ENCODE measurements around the gene STYXL2.
A peak's percentile ranks its signal among the peaks of the same experiment; 100 is the strongest.

STYXL2 gene

GRCh38 chr1:167093846-167094516 lies at the start of gene STYXL2:
STYXL2 (plus strand) TSS chr1:167094075; CDS start chr1:167094850, 775 bp downstream.
- no peak for DNase-seq

DNA sequence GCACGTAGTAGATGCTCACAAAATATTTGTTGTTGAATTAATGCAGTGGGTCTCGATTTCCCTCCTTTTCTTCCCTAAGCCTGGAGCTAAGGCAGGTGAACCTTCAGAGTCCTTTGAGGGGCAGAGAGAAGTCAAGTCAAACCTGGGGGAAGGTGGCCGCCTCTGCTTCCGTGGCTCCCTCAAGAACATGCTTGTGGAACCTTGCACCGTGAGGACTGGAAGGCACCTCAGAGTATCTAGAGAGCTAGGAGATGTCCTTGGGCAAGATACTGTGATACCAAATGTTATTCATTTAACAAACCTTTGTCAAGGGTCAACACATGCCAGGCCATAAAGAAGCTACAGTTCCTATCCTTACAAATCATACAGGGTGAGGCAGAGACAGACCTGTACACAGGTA lies 42.0 kb upstream of the STYXL2 start:
- no peak for DNase-seq

GRCh38 chr1:167052389-167052788 lies 41.5 kb upstream of the STYXL2 start:
- no peak for DNase-seq

DNA sequence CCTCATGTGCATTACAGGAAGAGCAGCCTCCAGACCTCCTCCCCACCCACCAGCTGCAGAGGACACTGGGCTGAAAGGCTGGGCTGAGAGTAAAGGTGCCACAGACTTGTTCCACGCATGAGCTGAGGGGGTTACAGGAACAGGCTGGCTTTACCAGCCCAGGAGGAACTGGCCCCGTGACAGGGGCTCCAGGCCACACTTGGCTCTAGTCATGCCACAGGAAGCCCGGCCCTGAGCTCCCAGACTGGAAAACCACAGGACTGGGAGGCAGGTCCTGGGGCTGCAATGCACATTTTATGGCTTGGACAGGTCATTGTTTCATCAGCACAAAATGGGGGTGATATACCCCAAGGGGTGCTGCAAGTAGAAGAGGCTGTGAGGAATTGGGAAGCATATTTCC lies 39.3 kb upstream of the STYXL2 start:
- no peak for DNase-seq

GRCh38 chr1:167054946-167055630 lies 38.8 kb upstream of the STYXL2 start:
- DNase-seq: no peak

GRCh38 chr1:167056529-167057231 lies 37.2 kb upstream of the STYXL2 start:
- DNase-seq: no peak

GRCh38 chr1:167057241-167057688 lies 36.6 kb upstream of the STYXL2 start:
- no peak for DNase-seq

- peak; percentile 58 to 67 for DNase-seq
Measured at GRCh38 chr1:167059045-167059808, 34.6 kb upstream of the STYXL2 start.

DNA sequence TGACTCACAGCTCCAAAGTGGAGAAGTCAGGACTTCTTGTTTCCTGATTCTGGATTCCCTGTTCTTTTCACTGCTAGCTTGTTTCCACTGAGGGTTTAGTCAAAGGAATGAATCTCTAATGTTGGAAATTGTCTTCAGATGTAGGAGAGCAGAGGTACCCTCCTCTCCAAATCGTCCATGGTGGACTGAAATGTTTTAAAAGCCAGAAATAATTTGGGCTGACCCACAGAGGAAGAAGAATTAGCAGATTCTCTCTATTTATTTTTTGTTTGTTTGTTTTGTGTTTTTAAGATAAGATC lies 34.1 kb upstream of the STYXL2 start:
- no peak for DNase-seq

GRCh38 chr1:167060141-167061072 lies 33.5 kb upstream of the STYXL2 start:
- DNase-seq: no peak

- no peak for DNase-seq
Measured at GRCh38 chr1:167061073-167061464, 32.8 kb upstream of the STYXL2 start.

GRCh38 chr1:167064621-167065020 lies 29.3 kb upstream of the STYXL2 start:
- DNase-seq: no peak

GRCh38 chr1:167065471-167065870 lies 28.4 kb upstream of the STYXL2 start:
- DNase-seq: no peak

- peak; percentile 75 to 82 for DNase-seq
Measured at GRCh38 chr1:167066333-167067122, 27.3 kb upstream of the STYXL2 start.

- DNase-seq: no peak
Measured at GRCh38 chr1:167067904-167068303, 26.0 kb upstream of the STYXL2 start.

DNA sequence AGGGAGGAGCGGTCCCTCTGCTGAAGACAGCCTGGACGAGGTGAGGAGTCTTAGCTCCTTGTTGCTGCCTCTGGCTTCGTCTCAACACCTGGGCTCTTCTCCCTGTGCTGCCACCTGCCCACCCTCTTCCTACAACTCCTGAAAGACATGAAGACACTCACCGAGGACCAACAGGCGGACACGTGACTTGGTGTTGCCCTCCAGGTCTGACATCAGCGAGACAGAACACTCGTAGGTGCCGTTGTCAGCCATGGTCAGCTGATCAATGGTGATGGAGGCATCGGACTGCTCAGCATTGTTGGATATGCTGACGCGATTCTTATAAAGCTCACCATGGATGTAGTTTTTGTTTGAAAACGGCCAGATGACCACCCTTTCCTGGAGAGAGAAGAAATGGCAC lies 25.1 kb upstream of the STYXL2 start:
- DNase-seq: no peak

DNA sequence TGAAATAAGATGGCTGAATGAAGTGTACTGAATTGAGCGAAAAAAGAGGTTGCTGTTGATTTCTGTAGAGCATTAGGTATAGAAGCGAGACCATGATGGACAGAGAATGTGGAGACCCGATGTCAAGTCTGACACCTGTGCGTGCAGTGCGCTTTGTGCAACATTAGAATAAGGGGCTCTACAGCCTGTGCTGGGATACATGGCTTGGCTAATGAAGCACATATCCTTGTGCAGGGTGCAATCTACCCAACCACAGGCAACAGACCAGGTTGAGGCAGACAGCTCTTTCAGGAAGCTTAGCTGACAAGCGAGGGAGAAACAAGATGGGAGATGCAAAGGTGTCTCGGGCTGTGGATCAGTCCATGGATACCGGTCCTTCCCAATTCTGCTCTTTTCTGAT lies 22.6 kb upstream of the STYXL2 start:
- DNase-seq: no peak

- DNase-seq: no peak
Measured at GRCh38 chr1:167076136-167076710, 17.7 kb upstream of the STYXL2 start.

- DNase-seq: no peak
Measured at GRCh38 chr1:167077128-167077867, 16.6 kb upstream of the STYXL2 start.

GRCh38 chr1:167077868-167078210 lies 16.0 kb upstream of the STYXL2 start:
- no peak for DNase-seq

All from CD4-positive, alpha-beta T cell treated with Interleukin-1 beta for 1 hour (primary cell).